Neural progenitor cell (in vitro differentiated cells): ENCODE measurements around the gene PYGO2. TPM values are rescaled to one million over a fixed set of nuclear protein-coding genes. Genes with fewer than 3 reads are reported as not detected.

Experiments used
- DNase-seq: peaks from one replicate; pipeline ENCODE4 v3.0.0-alpha.2; 2016; ENCODE audit warnings: low spot score
- H2AFZ ChIP-seq: fragments of 200-600 bp; sonication (generic); replicated peaks from 2 replicates; pipeline ENCODE4 v1.6.1; 2016; ENCODE audit warnings: antibody characterized with exemption
- H3F3A ChIP-seq: fragments of 200-600 bp; sonication (generic); 2 replicates; pipeline ENCODE4 v1.6.1; 2016; ENCODE audit warnings: antibody characterized with exemption, low read depth
- H3K27ac ChIP-seq: fragments of 200-600 bp; sonication (generic); 2 replicates; pipeline ENCODE4 v1.5.1; 2016; ENCODE audit warnings: mild to moderate bottlenecking
- H3K27me3 ChIP-seq: fragments of 200-600 bp; sonication (generic); 2 replicates; pipeline ENCODE4 v1.6.1; 2016; ENCODE audit warnings: mild to moderate bottlenecking, moderate library complexity
- H3K36me3 ChIP-seq: fragments of 200-600 bp; sonication (generic); 2 replicates; pipeline ENCODE4 v1.5.1; 2016
- H3K4me1 ChIP-seq: fragments of 200-600 bp; sonication (generic); 2 replicates; pipeline ENCODE4 v1.6.1; 2016; ENCODE audit warnings: mixed run types
- H3K4me2 ChIP-seq: fragments of 200-600 bp; sonication (generic); 2 replicates; pipeline ENCODE4 v1.6.1; 2016
- H3K4me3 ChIP-seq: fragments of 200-600 bp; sonication (generic); 2 replicates; pipeline ENCODE4 v1.5.1; 2016
- H3K79me2 ChIP-seq: fragments of 200-600 bp; sonication (generic); 2 replicates; pipeline ENCODE4 v1.6.1; 2016; ENCODE audit warnings: low read depth
- H3K9ac ChIP-seq: fragments of 200-600 bp; sonication (generic); 2 replicates; pipeline ENCODE4 v1.6.1; 2016
- H3K9me3 ChIP-seq: fragments of 200-600 bp; sonication (generic); 2 replicates; pipeline ENCODE4 v1.5.1; 2016; ENCODE audit warnings: low read depth
- H4K20me1 ChIP-seq: fragments of 200-600 bp; sonication (generic); 2 replicates; pipeline ENCODE4 v1.6.1; 2016; ENCODE audit warnings: low read depth
- H3K27ac Mint-ChIP-seq: 3 replicates; pipeline ENCODE4 v1.8.0; 2021; ENCODE audit warnings: mixed read lengths
- H3K27me3 Mint-ChIP-seq: 2 replicates; pipeline ENCODE4 v1.8.0; 2022; ENCODE audit warnings: low read depth, mild to moderate bottlenecking, inconsistent platforms, moderate library complexity, mixed read lengths; ENCODE audit not compliant: insufficient read depth
- H3K36me3 Mint-ChIP-seq: 3 replicates; pipeline ENCODE4 v1.8.0; 2021; ENCODE audit warnings: mixed read lengths
- H3K4me1 Mint-ChIP-seq: 3 replicates; pipeline ENCODE4 v1.8.0; 2021; ENCODE audit warnings: mixed read lengths
- H3K4me3 Mint-ChIP-seq: 3 replicates; pipeline ENCODE4 v1.8.0; 2021; ENCODE audit warnings: mild to moderate bottlenecking, moderate library complexity, mixed read lengths
- H3K9me3 Mint-ChIP-seq: 3 replicates; pipeline ENCODE4 v1.8.0; 2020; ENCODE audit warnings: mixed read lengths
- EZH2 ChIP-seq: fragments of 200-600 bp; sonication (generic); IDR thresholded peaks from 2 replicates; pipeline ENCODE4 v1.6.1; 2017; ENCODE audit warnings: antibody characterized with exemption, mild to moderate bottlenecking, moderate library complexity
- EZH2phosphoT487 ChIP-seq: fragments of 200-600 bp; sonication (generic); IDR thresholded peaks from 2 replicates; pipeline ENCODE4 v1.6.1; 2017; ENCODE audit warnings: antibody characterized with exemption
- total RNA-seq: library from RNA; depleted of rRNA; stranded (reverse); fragments of >200 nt; gene quantifications from 2 replicates; pipeline ENCODE4 v1.2.3, GENCODE V29; 2015; ENCODE audit warnings: low replicate concordance
- TF ChIP-seq, protein P1 (sequence below): fragments of 200-600 bp; sonication (generic); IDR thresholded peaks from 2 replicates; pipeline ENCODE4 v1.5.1; 2017; ENCODE audit warnings: antibody characterized with exemption, mild to moderate bottlenecking

The PYGO2 gene
- total RNA-seq, 1 donor from 2014 or later: 32.1 TPM

DNA sequence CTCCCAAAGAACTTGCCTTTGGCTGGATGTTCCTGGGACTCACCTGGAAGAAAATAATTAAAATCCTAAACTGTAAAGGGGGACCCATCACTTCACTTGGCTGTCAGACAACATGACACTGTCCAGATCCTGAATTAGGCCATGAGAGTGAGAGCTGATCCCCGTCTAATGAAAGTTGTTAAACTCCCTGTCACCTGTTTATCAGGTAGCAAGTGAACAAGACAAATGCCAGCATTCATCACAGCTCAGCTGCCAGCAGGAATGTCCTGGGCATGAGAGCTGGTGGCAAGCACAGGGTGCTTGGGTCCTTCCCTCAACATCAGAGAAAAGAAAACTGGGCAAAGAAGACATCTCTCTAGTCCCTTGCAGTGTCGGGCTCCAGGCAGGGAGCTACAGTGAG lies 48.8 kb downstream of the PYGO2 start:
- H3K27ac Mint-ChIP-seq: no peak overlapping the region
- H3K27ac ChIP-seq: no peak overlapping the region
- H3K27me3 Mint-ChIP-seq: peaks cover 5% of the 10 kb centered on the region

DNA sequence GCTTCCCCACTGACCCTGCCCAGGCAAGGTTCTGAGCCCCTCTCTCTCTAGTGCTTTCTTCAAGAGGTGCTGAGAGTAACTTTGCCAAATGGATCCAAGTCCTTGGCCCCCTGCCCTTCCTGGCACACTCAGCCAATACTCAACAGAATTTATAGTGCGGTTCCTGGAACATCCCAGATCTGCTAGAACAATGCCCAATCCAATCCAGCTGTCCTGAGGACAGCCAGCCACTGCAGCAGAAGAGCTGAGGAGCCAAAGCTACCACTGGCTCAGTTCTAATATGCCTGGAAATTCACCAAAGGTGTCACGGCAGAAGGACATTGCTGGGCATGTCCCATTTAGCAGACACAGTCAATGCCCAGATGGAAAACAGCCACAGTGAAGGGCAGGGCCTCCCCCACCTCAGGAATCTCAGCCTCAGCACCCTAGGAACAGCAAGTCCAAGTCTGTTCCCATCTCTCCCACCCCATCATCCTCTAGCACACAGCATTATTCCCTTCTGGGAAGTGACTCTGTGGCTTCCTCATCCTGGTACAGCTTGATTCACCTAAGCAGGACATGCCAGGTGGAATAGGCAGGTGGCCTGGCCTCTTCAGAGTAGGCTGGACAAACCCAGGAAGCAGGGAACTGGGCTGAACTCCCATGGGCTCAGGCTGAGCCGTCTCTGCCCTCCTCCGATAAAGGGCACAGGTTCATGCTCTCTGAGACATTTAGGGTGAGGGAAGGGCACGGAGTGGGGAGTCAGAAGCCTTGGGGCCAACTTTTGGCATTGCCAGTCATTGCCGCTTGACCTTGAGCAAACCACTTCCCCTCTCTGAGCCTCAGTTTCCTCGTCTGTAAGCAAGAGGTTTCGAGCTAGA lies 49.7 kb downstream of the PYGO2 start:
- Histone ChIP-seq H3K79me2 (no peaks in the 10 kb centered on the region), H3K4me2 (no peak overlapping the region), H3K36me3 (no peaks in the 10 kb centered on the region), H3K27me3 (no peaks in the 10 kb centered on the region), H4K20me1 (no peaks in the 10 kb centered on the region), H3K4me3 (no peak overlapping the region), H2AFZ (no peak overlapping the region), H3K4me1 (no peaks in the 10 kb centered on the region), H3K9ac (no peak overlapping the region), H3K9me3 (no peaks in the 10 kb centered on the region), H3F3A (no peaks in the 10 kb centered on the region), H3K27ac (no peak overlapping the region)
- Mint-ChIP-seq H3K27me3 (peaks cover 5% of the 10 kb centered on the region), H3K4me1 (no peaks in the 10 kb centered on the region), H3K4me3 (no peak overlapping the region), H3K36me3 (peaks cover 11% of the 10 kb centered on the region), H3K9me3 (peaks cover 19% of the 10 kb centered on the region), H3K27ac (no peak overlapping the region)
- no peak for DNase-seq
- TF ChIP-seq, protein P1, sequence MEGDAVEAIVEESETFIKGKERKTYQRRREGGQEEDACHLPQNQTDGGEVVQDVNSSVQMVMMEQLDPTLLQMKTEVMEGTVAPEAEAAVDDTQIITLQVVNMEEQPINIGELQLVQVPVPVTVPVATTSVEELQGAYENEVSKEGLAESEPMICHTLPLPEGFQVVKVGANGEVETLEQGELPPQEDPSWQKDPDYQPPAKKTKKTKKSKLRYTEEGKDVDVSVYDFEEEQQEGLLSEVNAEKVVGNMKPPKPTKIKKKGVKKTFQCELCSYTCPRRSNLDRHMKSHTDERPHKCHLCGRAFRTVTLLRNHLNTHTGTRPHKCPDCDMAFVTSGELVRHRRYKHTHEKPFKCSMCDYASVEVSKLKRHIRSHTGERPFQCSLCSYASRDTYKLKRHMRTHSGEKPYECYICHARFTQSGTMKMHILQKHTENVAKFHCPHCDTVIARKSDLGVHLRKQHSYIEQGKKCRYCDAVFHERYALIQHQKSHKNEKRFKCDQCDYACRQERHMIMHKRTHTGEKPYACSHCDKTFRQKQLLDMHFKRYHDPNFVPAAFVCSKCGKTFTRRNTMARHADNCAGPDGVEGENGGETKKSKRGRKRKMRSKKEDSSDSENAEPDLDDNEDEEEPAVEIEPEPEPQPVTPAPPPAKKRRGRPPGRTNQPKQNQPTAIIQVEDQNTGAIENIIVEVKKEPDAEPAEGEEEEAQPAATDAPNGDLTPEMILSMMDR: no peak
- TF ChIP-seq EZH2phosphoT487 (no peak), EZH2 (no peak)

More for the DNA sequence above, 48.8 kb downstream of the PYGO2 start:
- H3K36me3 Mint-ChIP-seq: peaks cover 12% of the 10 kb centered on the region
- Histone ChIP-seq H3K79me2 (no peaks in the 10 kb centered on the region), H2AFZ (no peak overlapping the region), H3F3A (no peaks in the 10 kb centered on the region), H3K4me3 (no peak overlapping the region), H3K4me2 (no peak overlapping the region), H3K9me3 (no peaks in the 10 kb centered on the region), H3K4me1 (no peaks in the 10 kb centered on the region), H3K27me3 (no peaks in the 10 kb centered on the region), H3K36me3 (no peaks in the 10 kb centered on the region), H4K20me1 (no peaks in the 10 kb centered on the region), H3K9ac (no peak overlapping the region)
- DNase-seq: no peak
- H3K4me3 Mint-ChIP-seq: no peak overlapping the region
- TF ChIP-seq EZH2: no peak
- TF ChIP-seq EZH2phosphoT487: no peak
- TF ChIP-seq, protein P1: no peak
- peaks cover 15% of the 10 kb centered on the region for H3K9me3 Mint-ChIP-seq
- no peaks in the 10 kb centered on the region for H3K4me1 Mint-ChIP-seq

DNA sequence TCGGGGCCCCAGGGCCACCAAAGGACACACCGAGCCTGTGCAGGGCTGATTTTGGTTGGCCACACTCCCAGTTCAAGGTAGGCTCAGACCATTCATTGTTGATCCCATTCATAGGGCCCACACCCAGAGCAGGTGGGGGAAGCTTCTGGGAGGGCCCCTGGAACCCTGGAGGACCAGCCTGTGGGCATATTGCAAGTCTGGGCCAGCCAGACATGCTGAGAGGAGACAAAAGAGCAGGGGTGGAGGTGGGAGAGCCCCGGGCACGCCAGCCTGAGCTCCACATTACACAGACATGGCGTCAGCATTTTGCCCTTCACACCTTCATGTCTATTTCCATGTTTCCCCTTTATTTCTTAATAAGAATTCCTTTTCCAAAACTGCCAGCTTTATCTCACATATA lies 50.7 kb downstream of the PYGO2 start:
- no peak overlapping the region for H3K4me3 ChIP-seq
- H3K36me3 ChIP-seq: no peaks in the 10 kb centered on the region
- Mint-ChIP-seq H3K27me3 (peaks cover 5% of the 10 kb centered on the region), H3K4me1 (no peaks in the 10 kb centered on the region), H3K4me3 (no peak overlapping the region), H3K27ac (no peak overlapping the region), H3K36me3 (peaks cover 5% of the 10 kb centered on the region), H3K9me3 (peaks cover 21% of the 10 kb centered on the region)
- TF ChIP-seq EZH2phosphoT487 (no peak), EZH2 (no peak)
- TF ChIP-seq, protein P1: no peak
- H4K20me1 ChIP-seq: no peaks in the 10 kb centered on the region
- H3K4me2 ChIP-seq: no peak overlapping the region
- DNase-seq: no peak
- H3K79me2 ChIP-seq: no peaks in the 10 kb centered on the region
- H3K4me1 ChIP-seq: no peaks in the 10 kb centered on the region
- H3F3A ChIP-seq: no peaks in the 10 kb centered on the region
- H3K9me3 ChIP-seq: no peaks in the 10 kb centered on the region
- H2AFZ ChIP-seq: no peak overlapping the region
- H3K27ac ChIP-seq: no peak overlapping the region
- no peaks in the 10 kb centered on the region for H3K27me3 ChIP-seq
- no peak overlapping the region for H3K9ac ChIP-seq
